NCI-H446 treated with DMSO at 0.1 percent for 48 hours (cell line): ENCODE data around the gene TRIM10.
"Not testable (repeated sequence)": the region's sequence is repeated elsewhere in the genome, so short reads cannot be mapped to it uniquely, and the experiment has no call there.

Source experiments
- DNase-seq: peaks from one replicate; lab custom pipeline; 2025; lab: John Stamatoyannopoulos, UW

Gene TRIM10

DNA sequence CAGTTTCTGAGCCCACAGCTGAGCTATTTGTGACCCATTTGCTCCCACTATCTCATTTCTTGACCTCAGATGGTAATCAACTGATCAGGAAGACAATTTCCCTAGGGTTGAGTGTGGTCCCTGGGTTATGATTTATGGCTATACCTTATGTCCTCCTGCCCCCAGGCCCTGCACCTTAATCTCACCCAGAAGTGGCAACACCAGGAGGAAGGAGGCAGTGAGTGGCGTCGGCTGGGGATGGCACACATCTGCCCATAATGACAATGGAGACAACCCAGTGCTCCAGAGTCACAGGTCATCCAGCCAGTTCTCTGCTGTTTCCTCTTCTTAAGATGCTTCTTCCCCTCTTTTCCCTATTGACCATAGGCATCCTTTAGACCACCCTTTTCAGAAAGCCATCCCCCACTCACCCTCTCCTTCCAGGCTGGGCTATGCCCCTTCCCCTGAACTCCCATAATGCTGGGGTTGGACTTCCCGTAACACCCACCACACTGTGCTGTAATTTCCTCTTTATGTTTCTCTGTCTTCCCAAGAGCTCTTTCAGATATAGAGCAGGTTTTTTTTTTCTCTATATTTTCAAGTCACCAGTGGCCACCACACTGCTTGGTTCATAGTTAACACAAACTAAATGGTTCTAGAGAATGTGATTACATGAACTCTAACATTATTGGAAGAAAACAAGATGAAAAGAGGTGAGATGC lies 8.0 kb downstream of the TRIM10 start:
- no peak for DNase-seq

DNA sequence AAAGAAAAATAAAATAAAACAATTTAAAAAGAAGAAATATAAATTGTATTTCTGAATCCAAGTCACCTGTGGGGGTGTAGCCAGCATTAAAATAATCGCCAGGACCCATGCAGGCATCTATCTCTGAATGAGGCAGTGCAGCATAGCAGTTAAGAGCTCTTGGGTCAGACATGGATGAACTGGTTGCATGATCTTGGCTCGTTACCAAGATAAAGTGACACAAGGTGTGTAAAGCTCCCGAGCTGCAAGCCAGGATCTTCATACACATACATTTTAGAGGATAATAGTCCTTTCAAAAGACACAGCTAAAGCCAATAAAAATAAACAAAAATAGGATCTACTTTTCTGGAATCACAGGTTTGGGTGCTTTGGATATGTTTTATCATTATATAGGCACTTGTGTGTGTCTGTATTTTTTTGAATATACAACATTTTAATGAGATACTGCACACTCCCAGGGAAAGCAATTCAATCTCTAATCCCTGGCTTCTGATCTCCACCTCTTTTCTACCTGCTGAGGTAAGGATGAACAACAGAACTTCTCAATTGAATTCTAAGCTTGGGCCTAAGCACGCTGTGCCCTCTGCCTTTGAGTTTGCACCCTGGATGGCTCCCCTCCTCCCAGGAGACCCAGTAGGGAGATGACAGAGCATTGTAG lies 8.9 kb downstream of the TRIM10 start:
- DNase-seq = no peak

DNA sequence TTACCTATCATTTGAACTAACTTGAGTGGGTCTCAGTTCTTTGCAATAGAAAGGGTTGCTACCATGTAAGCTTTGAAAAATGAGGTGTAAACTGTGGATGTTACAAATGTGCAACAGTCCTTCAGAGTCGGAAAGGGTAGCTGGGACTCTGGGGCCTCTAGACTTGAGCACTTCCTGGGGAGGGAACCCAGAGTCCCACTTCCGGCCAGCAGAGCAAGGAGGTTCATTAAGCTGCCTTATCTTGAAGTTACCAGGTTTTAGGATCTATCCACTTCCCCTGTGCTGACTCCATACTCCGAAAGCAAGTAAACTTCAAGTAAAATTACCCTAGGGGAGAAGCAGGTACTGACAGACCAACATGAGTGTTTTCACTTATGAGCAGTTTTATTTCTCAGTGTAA lies 9.4 kb downstream of the TRIM10 start:
- no peak for DNase-seq

DNA sequence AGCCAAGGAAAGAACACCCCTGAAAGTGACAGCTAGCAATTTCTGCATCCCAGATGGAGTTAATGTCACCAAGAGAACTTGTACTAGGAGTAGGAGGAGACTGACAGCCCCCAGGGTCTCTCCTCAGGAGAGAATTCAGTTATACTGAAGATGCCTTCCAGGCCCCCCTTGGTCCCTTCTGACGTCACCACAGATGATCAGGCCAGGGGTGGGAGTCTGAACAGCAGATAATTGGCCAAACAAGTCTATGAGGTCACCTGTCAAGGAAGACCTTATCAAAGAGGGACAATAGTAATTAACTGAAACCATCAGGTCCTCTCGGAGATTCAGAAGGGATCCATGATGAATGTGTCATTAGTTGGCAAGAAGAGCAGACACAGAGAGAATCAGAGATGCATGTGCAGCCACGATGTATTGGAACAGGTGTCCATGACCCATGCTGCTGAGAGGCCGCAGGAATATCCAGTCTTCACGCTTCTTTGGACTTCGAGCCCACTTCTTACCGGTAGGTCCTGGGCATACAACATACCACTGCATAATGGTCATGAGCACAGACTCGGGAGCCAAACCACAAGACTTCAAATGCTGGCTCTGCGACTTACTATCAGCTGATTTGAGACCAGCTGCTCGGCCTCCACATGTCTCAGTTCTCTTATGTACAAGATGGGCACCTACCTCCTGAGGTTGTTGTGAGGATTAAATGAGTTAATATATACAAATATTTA lies 10.2 kb downstream of the TRIM10 start:
- DNase-seq = no peak

DNA sequence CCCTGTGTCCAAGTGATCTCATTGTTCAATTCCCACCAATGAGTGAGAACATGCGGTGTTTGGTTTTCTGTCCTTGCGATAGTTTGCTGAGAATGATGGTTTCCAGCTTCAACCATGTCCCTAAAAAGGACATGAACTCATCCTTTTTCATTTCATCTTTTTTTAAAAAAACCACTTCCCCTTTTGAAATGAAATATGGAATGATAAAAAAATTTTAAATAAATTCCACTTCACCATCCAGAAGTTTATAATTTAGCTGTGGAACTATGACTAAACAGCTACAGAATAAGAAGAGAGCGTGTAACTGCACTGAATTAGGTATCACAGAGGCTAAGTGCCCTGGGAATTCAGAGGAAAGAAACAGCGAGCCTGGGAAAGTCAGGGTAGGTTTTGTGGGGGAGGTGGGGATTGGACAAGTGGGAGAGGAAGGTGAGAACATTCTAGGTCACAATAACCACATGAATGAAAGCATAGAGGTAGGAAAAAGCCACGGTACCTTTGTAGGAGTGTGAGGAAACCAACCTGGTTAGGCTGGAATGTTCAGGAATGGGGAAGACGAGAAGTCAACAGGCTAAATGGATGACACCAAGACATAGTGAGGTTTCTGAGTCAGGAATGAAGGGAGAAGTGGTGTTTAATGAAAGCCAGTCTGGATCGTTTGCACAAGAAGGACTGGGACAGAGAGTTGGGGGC lies 11.0 kb downstream of the TRIM10 start:
- DNase-seq = no peak

DNA sequence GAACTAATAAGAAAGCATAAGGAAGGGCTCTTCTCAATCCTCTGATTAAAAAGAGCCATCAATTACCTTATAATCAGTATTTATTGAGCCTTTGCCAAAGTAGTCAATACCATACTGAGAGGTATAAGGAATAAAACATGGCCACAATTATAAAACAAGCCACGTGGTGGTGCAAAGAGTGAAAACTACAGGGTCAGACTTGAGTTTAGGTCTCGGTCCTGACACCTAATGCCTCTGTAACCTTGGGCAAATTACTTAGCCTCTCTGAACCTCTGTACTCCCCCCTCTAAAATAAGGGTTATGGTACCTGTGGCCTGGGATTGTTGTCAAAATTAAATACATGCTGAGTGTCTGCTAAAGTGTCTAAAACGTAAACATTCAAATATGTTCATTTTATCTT lies 11.8 kb downstream of the TRIM10 start:
- no peak for DNase-seq

DNA sequence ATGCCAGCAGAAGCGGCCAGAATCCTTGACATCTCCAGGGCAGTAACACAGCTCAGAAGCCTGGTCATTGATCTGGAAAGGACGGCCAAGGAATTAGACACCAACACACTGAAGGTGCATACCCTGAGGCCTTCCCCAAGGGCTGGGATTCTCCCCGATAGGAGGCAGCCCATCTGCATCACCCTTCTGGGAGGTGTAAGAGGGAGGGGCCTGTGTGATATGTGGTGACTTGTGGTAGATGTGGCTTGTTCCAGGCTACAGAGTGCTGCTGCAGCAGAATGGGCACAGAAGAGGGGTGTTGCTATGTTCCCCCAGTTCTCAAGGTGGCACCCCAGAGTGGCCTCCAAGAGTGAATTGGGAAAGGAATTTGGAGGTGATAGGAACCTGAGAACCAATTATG lies 13.9 kb downstream of the TRIM10 start:
- no peak for DNase-seq

DNA sequence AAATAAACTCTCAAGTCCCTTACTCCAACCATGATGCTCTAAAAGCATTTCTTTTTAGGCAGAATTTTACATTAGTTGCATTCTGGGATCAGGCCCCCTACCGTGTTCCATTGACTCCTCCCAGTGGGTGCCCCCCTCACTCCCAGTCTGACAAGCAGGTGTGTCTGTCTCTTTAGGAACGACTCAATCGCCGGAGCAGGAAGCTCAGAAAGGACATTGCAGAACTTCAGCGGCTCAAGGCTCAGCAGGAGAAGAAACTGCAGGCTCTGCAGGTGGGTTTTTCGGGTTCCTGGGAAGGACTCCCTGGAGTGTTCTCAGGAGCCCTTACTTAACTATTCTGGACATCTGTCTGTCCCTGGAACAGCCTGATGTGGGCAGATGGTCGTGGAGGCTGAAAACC lies 15.2 kb downstream of the TRIM10 start:
- DNase-seq = no peak

DNA sequence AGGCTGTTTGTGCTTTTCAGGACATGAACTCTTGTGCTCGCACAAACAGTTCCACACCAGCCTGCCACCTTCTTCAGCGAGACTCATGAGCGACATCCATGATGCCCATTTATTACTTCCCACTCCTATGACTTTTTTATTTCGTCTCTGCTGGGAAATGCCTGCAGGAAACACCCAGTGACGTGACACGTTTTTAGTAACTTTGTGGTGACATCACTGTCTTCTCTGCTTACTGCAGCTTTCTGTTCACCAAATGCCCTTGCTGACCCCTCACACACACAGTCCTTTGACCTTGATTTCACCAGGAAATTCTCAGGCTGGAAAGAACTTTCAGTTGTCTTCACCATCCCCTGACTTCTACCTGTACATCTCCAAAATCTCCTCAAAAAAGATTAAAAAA lies 16.2 kb downstream of the TRIM10 start:
- DNase-seq = no peak

DNA sequence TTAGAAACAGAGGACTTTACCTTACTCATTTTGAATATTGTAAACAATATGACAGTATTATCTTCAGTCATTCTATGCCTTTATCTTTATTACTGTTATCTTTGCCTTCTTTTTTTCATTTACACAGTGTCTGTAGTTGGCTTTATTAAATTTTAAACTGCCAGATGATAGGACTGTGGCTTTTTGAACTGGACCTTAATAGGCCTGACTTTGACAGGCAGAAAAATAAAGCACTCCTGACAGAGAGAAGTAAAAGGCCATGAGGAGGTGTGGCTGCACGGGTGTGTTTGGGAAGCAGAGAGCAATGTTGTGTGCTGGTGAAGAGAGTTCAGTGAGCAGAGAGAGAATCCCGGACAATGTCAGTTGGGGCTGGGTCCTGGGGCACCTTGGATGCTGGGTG lies 17.2 kb downstream of the TRIM10 start:
- no peak for DNase-seq

DNA sequence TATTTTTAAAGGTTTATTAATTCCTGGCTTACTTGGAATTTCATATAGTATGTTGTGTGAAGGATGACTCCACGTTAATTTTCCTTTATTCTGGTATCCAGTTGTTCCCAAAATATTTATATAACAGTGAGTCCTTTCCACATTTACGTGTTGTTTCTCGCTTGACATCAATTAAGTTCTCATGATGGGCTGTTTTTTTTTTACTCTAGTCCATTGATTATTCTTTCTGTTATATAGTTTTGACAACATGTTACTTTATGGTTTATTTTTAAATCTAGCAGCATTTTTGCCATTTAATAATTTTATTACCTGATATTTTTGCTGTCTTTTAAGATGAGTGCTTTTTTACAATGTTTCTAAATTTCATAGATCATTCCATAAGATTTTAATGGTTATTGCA lies 18.3 kb downstream of the TRIM10 start:
- no peak for DNase-seq

DNA sequence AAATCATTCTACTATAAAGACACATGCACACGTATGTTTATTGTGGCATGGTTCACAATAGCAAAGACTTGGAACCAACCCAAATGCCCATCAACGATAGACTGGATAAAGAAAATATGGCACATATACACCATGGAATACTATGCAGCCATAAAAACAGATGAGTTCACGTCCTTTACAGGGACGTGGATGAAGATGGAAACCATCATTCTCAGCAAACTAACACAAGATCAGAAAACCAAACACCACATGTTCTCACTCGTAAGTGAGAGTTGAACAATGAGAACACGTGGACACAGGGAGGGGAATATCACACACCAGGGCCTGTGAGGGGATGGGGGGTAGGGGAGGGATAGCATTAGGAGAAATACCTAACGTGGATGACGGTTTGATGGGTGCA lies 20.8 kb downstream of the TRIM10 start:
- DNase-seq = not testable (repeated sequence)

DNA sequence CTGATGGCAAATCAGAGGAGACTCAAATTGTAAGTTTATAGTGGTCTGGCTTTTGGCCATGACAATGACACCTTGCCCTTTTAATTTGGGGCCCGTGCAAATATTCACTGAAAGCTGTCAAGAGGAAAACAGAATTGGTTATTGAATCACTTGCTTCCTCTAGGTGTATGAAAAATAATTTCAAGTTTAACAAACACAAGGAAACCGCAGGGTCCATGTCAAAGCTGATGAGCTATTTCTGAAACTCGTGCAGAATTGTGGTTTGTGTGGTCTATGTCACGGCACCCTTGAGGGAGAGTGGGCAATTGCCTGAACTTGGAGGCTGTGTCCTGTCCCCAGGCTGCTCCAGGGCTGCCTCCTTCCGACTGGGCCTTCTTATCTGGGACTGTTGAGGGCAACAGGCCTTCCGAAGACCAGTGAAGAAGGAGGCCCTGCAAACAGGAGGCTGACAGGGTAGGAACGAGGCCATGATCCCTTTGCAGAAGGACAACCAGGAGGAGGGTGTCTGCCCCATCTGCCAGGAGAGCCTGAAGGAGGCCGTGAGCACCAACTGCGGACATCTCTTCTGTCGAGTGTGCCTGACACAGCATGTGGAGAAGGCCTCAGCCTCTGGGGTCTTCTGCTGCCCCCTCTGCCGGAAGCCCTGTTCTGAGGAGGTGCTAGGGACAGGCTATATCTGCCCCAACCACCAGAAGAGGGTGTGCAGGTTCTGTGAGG lies 24.3 kb downstream of the TRIM10 start:
- no peak for DNase-seq

DNA sequence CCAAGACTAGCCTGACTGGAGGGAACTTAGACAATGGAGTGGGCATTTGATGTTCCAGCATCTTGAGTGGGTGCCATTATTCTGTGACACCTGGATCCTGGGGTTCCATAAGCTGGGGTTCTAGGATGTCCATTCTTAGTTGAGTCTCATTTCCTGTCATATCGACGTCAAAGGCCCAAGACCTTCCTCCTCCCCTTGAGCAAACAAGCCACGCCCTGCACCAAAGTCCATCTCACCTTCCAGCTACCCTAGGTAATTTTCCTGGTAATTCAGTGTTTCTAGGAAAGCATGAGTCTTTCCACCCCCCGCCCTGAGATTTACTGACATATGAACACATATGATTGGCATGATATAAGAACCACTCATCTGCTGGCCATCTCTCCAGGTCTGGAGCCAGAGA lies 25.3 kb downstream of the TRIM10 start, which contains the start of gene TRIM40:
TRIM40 (plus strand) TSS at position 384 of the 400 bp plus-strand sequence. CDS start 897 bp downstream, outside the sequence.
- no peak for DNase-seq

DNA sequence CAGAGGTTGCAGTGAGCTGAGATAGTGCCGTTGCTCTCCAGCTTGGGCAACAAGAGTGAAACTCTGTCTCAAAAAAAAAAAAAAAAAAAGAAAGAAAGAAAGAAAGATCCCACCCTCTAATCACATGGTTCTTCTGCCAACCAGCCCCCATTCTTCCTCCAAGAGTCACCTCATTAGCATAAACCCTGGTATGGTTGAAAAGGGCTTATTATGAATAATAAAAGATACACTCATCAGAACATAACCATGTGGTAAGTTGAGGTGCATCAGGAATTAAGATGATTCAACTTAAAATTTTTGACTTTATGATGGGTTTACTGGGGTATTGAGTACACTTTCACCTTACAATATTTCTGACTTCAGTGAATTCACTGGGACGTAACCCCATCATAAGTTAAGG lies 25.9 kb downstream of the TRIM10 start:
- no peak for DNase-seq

DNA sequence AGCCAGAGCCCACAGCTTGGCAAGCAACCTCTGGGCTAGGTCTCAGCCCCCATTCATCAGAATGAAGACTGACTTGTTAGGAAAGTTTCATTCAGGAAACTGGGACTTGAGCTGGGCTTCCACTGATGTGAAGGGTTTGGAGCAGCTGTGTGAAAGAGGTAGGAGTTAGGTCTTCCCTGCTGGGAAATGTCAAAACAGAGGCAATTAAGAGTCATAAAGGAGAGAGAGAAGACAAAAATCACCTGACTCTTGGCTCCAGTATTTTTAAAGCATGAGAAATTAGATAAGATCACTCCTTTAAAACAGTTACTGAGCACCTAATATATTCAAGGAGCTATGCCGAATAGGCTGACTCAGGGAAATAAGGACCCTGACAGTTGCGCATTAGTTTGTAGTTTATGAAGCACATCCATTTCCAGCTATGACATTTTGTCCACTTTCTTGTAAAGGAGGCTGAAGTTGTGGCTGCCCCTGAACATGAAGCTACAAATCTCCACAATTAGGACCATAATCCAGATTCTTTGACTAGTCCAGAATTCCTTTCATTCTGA lies 29.0 kb downstream of the TRIM10 start:
- no peak for DNase-seq

DNA sequence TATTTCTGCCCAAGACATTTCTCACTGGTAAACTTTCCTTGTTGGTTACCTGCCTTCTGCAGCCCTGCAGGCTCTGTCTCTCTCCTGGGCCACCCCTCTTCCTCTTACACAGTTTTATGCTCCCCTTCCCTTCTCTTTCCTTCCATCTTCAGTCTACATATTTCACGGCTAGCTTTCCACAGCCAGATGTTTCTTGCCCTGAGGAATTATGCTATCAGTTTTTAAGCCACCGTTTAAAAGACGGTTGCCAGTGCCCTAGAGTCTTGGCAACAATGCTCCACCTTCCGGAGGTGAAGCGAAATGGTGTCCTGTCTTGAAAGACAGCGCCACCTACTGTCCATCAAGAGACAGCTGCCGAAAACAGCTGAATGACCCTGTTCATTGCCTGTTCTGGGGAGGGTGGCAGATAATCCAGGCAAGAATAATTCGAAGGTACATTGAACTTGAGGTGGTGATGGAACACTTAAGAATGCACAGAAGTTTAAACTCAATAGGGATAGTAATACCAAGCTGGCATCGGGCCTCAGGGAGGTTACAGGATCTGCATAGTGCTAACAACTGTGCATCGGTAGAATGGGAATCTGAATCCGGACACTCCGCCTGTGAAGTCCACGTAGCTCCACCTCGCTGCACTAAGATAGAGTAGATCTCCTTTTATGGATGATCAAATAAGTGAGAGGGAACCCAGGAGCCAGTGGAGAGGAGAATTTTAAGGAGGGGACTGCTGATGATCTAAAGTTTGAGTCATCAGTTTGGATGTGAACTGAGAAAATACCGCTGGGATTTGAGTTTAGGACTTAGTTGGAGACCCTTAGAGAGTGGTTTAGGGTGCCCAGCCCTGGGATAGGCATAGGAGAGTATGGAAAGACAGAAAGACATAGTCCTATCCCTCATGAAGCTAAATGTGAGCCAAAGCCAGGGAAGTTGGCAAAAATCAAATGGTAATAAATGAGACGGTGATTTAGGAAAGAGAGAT lies 29.8 kb downstream of the TRIM10 start:
- peak; percentile 43 for DNase-seq

DNA sequence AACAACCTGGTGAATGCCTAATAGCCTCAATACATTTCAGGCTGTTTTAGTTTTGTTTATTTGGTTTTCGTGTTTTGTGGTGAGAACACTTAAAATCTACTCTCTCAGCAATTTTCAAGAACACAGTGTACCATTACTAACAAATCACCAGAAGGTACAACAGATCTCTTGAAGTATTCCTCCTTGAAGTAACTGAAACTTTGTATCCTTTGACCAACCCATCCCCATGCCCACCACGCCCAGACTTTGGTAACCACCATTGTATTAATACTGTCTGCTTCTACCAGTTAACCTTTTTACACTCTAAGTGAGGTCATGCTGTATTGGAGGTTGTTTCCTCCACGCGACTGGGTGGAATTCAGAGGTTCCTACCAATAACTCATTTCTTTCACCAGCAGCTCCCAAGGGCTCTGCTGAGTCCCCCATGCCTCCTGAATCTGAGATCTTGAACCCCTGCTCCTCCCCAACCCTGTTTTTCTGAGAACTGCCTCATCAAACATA lies 30.8 kb downstream of the TRIM10 start:
- no peak for DNase-seq

DNA sequence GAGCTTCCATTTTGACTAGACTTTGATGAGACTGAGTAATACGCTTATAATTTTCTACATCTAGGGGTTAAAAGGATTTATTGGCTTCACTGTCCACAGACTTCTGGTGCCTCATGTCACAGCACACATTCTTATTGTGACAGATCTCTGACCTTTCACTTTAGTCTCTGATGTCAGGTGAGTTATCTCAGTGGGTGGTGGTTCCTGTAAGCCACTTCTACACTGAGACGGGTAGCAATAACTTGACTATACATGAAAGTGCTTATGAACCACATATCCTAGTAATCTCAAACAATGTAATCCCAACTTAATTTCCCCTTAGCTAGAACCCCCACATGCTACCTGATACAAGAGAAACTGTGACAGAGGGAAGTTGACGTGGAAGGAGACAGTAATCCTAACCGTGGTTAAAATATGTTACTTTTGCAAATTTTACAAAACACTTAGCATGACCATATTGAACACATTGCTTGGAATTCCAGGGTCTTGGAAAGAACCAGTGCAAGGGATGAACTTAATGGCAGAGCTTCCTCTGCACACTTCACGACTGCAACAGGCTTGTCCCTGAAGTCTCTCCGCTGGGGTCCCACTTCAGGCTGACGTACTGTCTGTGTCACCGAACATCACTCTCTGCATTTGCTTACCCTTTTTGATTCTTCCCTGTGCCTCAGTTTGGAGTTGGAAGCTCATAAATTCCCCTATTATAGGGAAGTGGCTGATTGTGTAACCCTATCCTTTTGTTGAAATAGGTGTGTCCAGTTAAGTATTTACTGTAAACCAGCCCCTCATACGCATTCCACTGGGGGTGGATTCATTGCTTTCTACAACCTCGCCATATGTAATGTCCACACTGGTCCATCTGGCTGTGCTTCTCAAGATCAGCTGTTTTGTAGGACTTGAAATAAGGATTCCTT lies 31.5 kb downstream of the TRIM10 start:
- DNase-seq = no peak
